CD14-positive monocyte (primary cell): ENCODE measurements around the gene RCCD1. TPM values are rescaled to one million over a fixed set of nuclear protein-coding genes. Genes with fewer than 3 reads are reported as not detected.

Experiments used
- DNase-seq, 3 donors: peaks; one replicate each; pipeline ENCODE4 v3.0.0-alpha.2; 2011 to 2022
- H2AFZ ChIP-seq: 2 replicates; pipeline ENCODE4 v1.6.0; 2012; ENCODE audit warnings: mild to moderate bottlenecking, low read depth, low read length, inconsistent platforms; ENCODE audit not compliant: insufficient read depth, poor library complexity, severe bottlenecking
- H3K27ac ChIP-seq, 2 donors: 1 replicate in 1 of 2; 2 replicates in 1 of 2; pipeline ENCODE4 v1.5.1; 2012 to 2013; ENCODE audit warnings: low read length in 2 of 2, control low read depth in 1 of 2, inconsistent platforms in 1 of 2, low read depth in 1 of 2, mild to moderate bottlenecking in 1 of 2
- H3K27me3 ChIP-seq, 2 donors: one replicate each; pipeline versions ENCODE4 v1.6.0 to v1.6.1; 2011 to 2013; ENCODE audit warnings: low read length in 2 of 2; ENCODE audit not compliant: control insufficient read depth in 2 of 2, insufficient read depth in 2 of 2
- H3K36me3 ChIP-seq, 2 donors: replicated peaks in 1 of 2; 1 replicate in 1 of 2; 2 replicates in 1 of 2; pipeline versions ENCODE4 v1.5.1 to v1.6.1; 2012 to 2013; ENCODE audit warnings: low read length in 2 of 2, control low read depth in 1 of 2, inconsistent platforms in 1 of 2, mild to moderate bottlenecking in 1 of 2; ENCODE audit not compliant: insufficient read depth in 2 of 2, control insufficient read depth in 1 of 2
- H3K4me1 ChIP-seq, 2 donors: 1 replicate in 1 of 2; 2 replicates in 1 of 2; pipeline versions ENCODE4 v1.5.1 to v1.6.1; 2012 to 2013; ENCODE audit warnings: low read length in 2 of 2, control low read depth in 1 of 2, inconsistent platforms in 1 of 2, mild to moderate bottlenecking in 1 of 2, moderate library complexity in 1 of 2; ENCODE audit not compliant: insufficient read depth in 2 of 2, control insufficient read depth in 1 of 2
- H3K4me2 ChIP-seq: replicated peaks from 2 replicates; pipeline ENCODE3; 2012; ENCODE audit warnings: low read length, moderate library complexity, mild to moderate bottlenecking; ENCODE audit not compliant: poor library complexity, severe bottlenecking; ENCODE audit errors: extremely low read depth
- H3K4me3 ChIP-seq, 3 experiments: fragments of 200-600 bp in 1 of 3; sonication (generic) in 1 of 3; replicated peaks in 1 of 3; 1 replicate in 2 of 3; 2 replicates in 1 of 3; pipeline ENCODE4 v1.5.1; 2011 to 2013; ENCODE audit warnings: low read length in 3 of 3, mild to moderate bottlenecking in 3 of 3, control low read depth in 2 of 3, low read depth in 2 of 3, inconsistent platforms in 1 of 3, moderate library complexity in 1 of 3
- H3K79me2 ChIP-seq: 2 replicates; pipeline ENCODE4 v1.6.0; 2012; ENCODE audit warnings: mild to moderate bottlenecking, control low read depth, inconsistent platforms, low read length, moderate library complexity; ENCODE audit not compliant: insufficient read depth
- H3K9ac ChIP-seq: 2 replicates; pipeline ENCODE4 v1.6.0; 2017; ENCODE audit warnings: low read length, mild to moderate bottlenecking; ENCODE audit not compliant: insufficient read depth, poor library complexity, severe bottlenecking
- H3K9me3 ChIP-seq, 2 donors: replicated peaks in 1 of 2; 1 replicate in 1 of 2; 2 replicates in 1 of 2; pipeline versions ENCODE4 v1.5.1 to v1.6.1; 2012 to 2013; ENCODE audit warnings: low read length in 2 of 2, control low read depth in 1 of 2; ENCODE audit not compliant: control insufficient read depth in 1 of 2, insufficient read depth in 1 of 2
- H4K20me1 ChIP-seq: 2 replicates; pipeline ENCODE4 v1.6.0; 2012; ENCODE audit warnings: mild to moderate bottlenecking, low read length, control low read depth, moderate library complexity; ENCODE audit not compliant: insufficient read depth
- H3K27ac Mint-ChIP-seq, 7 donors: one replicate each; pipeline ENCODE4 v1.8.0; 2020; ENCODE audit warnings: mild to moderate bottlenecking in 7 of 7, mixed read lengths in 7 of 7, moderate library complexity in 6 of 7, inconsistent platforms in 2 of 7
- H3K27me3 Mint-ChIP-seq, 3 donors: one replicate each; pipeline ENCODE4 v1.8.0; 2021 to 2022; ENCODE audit warnings: low read depth in 3 of 3, mild to moderate bottlenecking in 3 of 3, mixed read lengths in 3 of 3, moderate library complexity in 3 of 3, inconsistent platforms in 1 of 3
- H3K36me3 Mint-ChIP-seq, 2 donors: one replicate each; pipeline ENCODE4 v1.8.0; 2020; ENCODE audit warnings: mixed read lengths in 2 of 2, inconsistent platforms in 1 of 2, mild to moderate bottlenecking in 1 of 2
- H3K4me1 Mint-ChIP-seq: one replicate; pipeline ENCODE4 v1.8.0; 2020; ENCODE audit warnings: mild to moderate bottlenecking, mixed read lengths
- H3K4me3 Mint-ChIP-seq, 2 donors: one replicate each; pipeline ENCODE4 v1.8.0; 2020; ENCODE audit warnings: mild to moderate bottlenecking in 2 of 2, mixed read lengths in 2 of 2, moderate library complexity in 1 of 2
- H3K9me3 Mint-ChIP-seq, 7 donors: one replicate each; pipeline ENCODE4 v1.8.0; 2020 to 2022; ENCODE audit warnings: mixed read lengths in 7 of 7, mild to moderate bottlenecking in 6 of 7, moderate library complexity in 6 of 7, inconsistent platforms in 2 of 7
- CTCF ChIP-seq: fragments of 200-600 bp; IDR thresholded peaks from one replicate; pipeline ENCODE4 v1.8.0; 2022; ENCODE audit warnings: antibody characterized with exemption, mild to moderate bottlenecking
- WGBS: methylation state at CpG from one replicate; pipeline ENCODE4 v1.1.5; 2013; ENCODE audit warnings: missing lambda C conversion rate; ENCODE audit not compliant: insufficient coverage; 5-methylcytosine and 5-hydroxymethylcytosine counted together
- intact Hi-C, 2 donors: fragments of 100-400 bp; cut with micrococcal nuclease; formaldehyde crosslinking; loops; one replicate each; pipeline versions ENCODE4 v1.15.0 to v1.15.1; 2023
- polyA plus RNA-seq, 3 donors: library from polyadenylated mRNA; depleted of rRNA in 1 of 3; unstranded in 2 of 3; stranded (reverse) in 1 of 3; fragments of 300-500 nt in 2 of 3; fragments of >200 nt in 1 of 3; fragmentation: Illumina TruSeq in 2 of 3; gene quantifications; 1 replicate in 2 of 3; 2 replicates in 1 of 3; pipeline ENCODE4 v1.2.3, GENCODE V29; 2012 to 2021

The RCCD1 gene
- polyA plus RNA-seq, 3 donors = 1.2 to 2.8 (median 1.5) TPM

- Histone ChIP-seq H3K27ac (no peak overlapping the region), H3K36me3 (peaks cover 79 to 87% of the 10 kb centered on the region in 2 donors), H3K4me3 (no peak overlapping the region), H3K4me2 (no peak overlapping the region), H4K20me1 (peaks cover 26% of the 10 kb centered on the region), H3K27me3 (no peaks in the 10 kb centered on the region), H2AFZ (no peak overlapping the region), H3K9me3 (no peaks in the 10 kb centered on the region), H3K79me2 (peaks cover 14% of the 10 kb centered on the region), H3K4me1 (peaks cover 25 to 30% of the 10 kb centered on the region in 2 donors), H3K9ac (no peak overlapping the region)
- intact Hi-C loops = loop anchor here in 1 of 2 donors (10.0 kb wide), 1 partner anchor 945 kb away; the partner anchor contains the start of gene SLCO3A1
- Mint-ChIP-seq H3K4me1 (peaks cover 29% of the 10 kb centered on the region), H3K27me3 (peaks cover 0 to 10% (median 4%) of the 10 kb centered on the region in 3 donors), H3K27ac (peak overlapping the region in 1 of 7 donors; percentile 21), H3K4me3 (no peak overlapping the region), H3K36me3 (peaks cover 84 to 89% of the 10 kb centered on the region in 2 donors), H3K9me3 (peaks cover 0 to 2% (median 0%) of the 10 kb centered on the region in 7 donors)
- no peak for TF ChIP-seq CTCF
- 96% methylated on average over 7 of the region's 8 CpGs for WGBS
- DNase-seq = no peak
These were observed 44.7 kb upstream of the RCCD1 start for GRCh38 chr15:90909976-90910375.

GRCh38 chr15:90910441-90911301 lies 44.0 kb upstream of the RCCD1 start:
- intact Hi-C loops = loop anchor here in 1 of 2 donors (10.0 kb wide), 1 partner anchor 944 kb away; the partner anchor contains the start of gene SLCO3A1
- Histone ChIP-seq H3K4me2 (no peak overlapping the region), H2AFZ (no peak overlapping the region), H3K36me3 (peaks cover 72 to 80% of the 10 kb centered on the region in 2 donors), H3K9me3 (no peaks in the 10 kb centered on the region), H3K27ac (peak overlapping the region in 1 of 2 donors; percentile 21), H3K4me3 (no peak overlapping the region), H3K9ac (no peak overlapping the region), H4K20me1 (peaks cover 21% of the 10 kb centered on the region), H3K27me3 (no peaks in the 10 kb centered on the region), H3K4me1 (peaks cover 32 to 37% of the 10 kb centered on the region in 2 donors), H3K79me2 (peaks cover 11% of the 10 kb centered on the region)
- DNase-seq = no peak
- WGBS = 98% methylated on average over 15 of the region's 24 CpGs
- TF ChIP-seq CTCF = no peak
- H3K27ac Mint-ChIP-seq = peak overlapping the region in 2 of 7 donors; percentile 25 to 61
- peaks cover 0 to 9% (median 4%) of the 10 kb centered on the region in 3 donors for H3K27me3 Mint-ChIP-seq
- H3K4me1 Mint-ChIP-seq = peaks cover 35% of the 10 kb centered on the region
- H3K36me3 Mint-ChIP-seq = peaks cover 80 to 89% of the 10 kb centered on the region in 2 donors
- peaks cover 0 to 2% (median 0%) of the 10 kb centered on the region in 7 donors for H3K9me3 Mint-ChIP-seq
- no peak overlapping the region for H3K4me3 Mint-ChIP-seq
